ENCODE measurements around the gene IRF2BP2. TPM values are rescaled to one million over a fixed set of nuclear protein-coding genes. Genes with fewer than 3 reads are reported as not detected.

Gene IRF2BP2
- total and polyA plus RNA-seq, 2 of the 13 experiments (the other 11 are each of a cell fraction or from before 2014, with no cell fraction given): 140 to 147 TPM

DNA sequence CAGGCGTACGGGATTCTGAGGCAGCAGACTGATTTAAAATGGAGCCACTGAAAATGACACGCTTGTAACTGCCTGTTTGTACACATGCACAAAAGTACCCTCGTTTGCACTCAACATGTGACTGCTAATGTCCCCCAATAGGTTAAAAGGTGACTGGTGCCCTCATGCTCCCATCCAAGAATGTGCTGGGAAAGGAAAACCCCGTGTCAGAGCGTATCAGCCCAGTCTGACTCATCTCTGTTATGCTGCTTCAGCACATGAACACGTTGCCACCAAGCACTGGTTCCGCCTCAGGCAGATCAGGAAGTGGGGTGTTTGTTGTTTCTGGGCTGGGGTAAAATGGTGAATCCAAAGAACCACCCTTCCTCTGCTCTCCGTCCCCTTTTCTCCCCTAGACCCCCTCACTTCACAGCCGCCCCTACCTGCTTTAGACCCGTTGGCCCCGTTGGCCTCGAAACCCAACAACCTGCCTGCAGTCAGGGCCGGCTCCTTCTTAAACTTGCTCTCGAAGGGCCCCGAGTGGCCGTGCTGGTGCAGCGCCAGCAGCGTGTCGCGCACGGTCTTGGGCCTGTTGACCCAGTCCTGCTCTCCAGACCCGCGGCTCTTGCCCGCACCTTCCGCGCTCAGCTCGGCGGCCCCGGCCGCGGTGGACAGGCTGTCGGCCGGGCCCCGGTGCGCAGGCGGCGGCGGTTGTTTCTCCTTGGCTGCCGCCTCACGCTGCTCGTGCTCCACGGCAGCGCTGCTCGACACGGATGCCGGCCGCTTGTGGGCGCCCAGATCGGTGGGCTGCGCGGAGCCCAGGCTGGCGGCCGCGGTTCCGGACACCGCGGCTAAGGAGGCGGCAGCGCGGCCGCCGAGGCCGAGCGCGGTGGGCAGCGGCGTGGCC is 1.7 kb downstream of the IRF2BP2 start (continued):
- TF ChIP-seq, protein P1, sequence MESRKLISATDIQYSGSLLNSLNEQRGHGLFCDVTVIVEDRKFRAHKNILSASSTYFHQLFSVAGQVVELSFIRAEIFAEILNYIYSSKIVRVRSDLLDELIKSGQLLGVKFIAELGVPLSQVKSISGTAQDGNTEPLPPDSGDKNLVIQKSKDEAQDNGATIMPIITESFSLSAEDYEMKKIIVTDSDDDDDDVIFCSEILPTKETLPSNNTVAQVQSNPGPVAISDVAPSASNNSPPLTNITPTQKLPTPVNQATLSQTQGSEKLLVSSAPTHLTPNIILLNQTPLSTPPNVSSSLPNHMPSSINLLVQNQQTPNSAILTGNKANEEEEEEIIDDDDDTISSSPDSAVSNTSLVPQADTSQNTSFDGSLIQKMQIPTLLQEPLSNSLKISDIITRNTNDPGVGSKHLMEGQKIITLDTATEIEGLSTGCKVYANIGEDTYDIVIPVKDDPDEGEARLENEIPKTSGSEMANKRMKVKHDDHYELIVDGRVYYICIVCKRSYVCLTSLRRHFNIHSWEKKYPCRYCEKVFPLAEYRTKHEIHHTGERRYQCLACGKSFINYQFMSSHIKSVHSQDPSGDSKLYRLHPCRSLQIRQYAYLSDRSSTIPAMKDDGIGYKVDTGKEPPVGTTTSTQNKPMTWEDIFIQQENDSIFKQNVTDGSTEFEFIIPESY (CRISPR knock-in tag; IDR thresholded peaks at IDR 0.05): no peak
- peak; percentile 20; the same call in 1 of the 2 replicates for TF ChIP-seq ZNF558 (CRISPR knock-in tag; IDR thresholded peaks at IDR 0.05; ENCODE audit: borderline replicate concordance)
- TF ChIP-seq, protein P2, sequence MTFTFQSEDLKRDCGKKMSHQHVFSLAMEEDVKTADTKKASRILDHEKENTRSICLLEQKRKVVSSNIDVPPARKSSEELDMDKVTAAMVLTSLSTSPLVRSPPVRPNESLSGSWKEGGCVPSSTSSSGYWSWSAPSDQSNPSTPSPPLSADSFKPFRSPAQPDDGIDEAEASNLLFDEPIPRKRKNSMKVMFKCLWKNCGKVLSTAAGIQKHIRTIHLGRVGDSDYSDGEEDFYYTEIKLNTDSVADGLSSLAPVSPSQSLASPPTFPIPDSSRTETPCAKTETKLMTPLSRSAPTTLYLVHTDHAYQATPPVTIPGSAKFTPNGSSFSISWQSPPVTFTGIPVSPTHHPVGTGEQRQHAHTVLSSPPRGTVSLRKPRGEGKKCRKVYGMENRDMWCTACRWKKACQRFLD (CRISPR knock-in tag; IDR thresholded peaks at IDR 0.05; ENCODE audit: borderline replicate concordance): no peak
- no peak for TF ChIP-seq ZMYM2 (CRISPR knock-in tag; IDR thresholded peaks at IDR 0.05)
- TF ChIP-seq, protein P3, sequence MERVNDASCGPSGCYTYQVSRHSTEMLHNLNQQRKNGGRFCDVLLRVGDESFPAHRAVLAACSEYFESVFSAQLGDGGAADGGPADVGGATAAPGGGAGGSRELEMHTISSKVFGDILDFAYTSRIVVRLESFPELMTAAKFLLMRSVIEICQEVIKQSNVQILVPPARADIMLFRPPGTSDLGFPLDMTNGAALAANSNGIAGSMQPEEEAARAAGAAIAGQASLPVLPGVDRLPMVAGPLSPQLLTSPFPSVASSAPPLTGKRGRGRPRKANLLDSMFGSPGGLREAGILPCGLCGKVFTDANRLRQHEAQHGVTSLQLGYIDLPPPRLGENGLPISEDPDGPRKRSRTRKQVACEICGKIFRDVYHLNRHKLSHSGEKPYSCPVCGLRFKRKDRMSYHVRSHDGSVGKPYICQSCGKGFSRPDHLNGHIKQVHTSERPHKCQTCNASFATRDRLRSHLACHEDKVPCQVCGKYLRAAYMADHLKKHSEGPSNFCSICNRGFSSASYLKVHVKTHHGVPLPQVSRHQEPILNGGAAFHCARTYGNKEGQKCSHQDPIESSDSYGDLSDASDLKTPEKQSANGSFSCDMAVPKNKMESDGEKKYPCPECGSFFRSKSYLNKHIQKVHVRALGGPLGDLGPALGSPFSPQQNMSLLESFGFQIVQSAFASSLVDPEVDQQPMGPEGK (CRISPR knock-in tag; IDR thresholded peaks at IDR 0.05): peak; percentile 23; the same call in 1 of the 2 replicates
- no peak for TF ChIP-seq ZNF850 (CRISPR knock-in tag; conservative IDR thresholded peaks at IDR 0.05)
- peak; percentile 25; the same call in 1 of the 2 replicates for TF ChIP-seq PHF20 (CRISPR knock-in tag; IDR thresholded peaks at IDR 0.05)
- TF ChIP-seq ZNF235 (CRISPR knock-in tag; IDR thresholded peaks at IDR 0.05; ENCODE audit: borderline replicate concordance): no peak
- no peak; the same call in 1 of the 2 replicates for TF ChIP-seq YEATS4 (CRISPR knock-in tag; IDR thresholded peaks at IDR 0.05; ENCODE audit: borderline replicate concordance)
- TF ChIP-seq CREM (IDR thresholded peaks at IDR 0.05): peak; percentile 52; the same call in 1 of the 2 replicates
- TF ChIP-seq CREM (CRISPR knock-in tag; IDR thresholded peaks at IDR 0.05): no peak
- TF ChIP-seq ZNF383 (CRISPR knock-in tag; IDR thresholded peaks at IDR 0.05; ENCODE audit: borderline replicate concordance): no peak
- TF ChIP-seq TAF15 (IDR thresholded peaks at IDR 0.05; ENCODE audit: low read depth, low read length, poor library complexity, severe bottlenecking): no peak
- peak; percentile 95; the same call in 2 of the 3 replicates for TF ChIP-seq MXI1 (IDR thresholded peaks at IDR 0.05; ENCODE audit: borderline replicate concordance, low read depth, low read length)
- peak; percentile 84 for TF ChIP-seq ZMAT3 (CRISPR knock-in tag; conservative IDR thresholded peaks at IDR 0.05)
- TF ChIP-seq NFYC (CRISPR knock-in tag; IDR thresholded peaks at IDR 0.05): no peak
- peak; percentile 65; the same call in 1 of the 2 replicates for TF ChIP-seq ZNF83 (CRISPR knock-in tag; IDR thresholded peaks at IDR 0.05; ENCODE audit: borderline replicate concordance)
- TF ChIP-seq, protein P4, sequence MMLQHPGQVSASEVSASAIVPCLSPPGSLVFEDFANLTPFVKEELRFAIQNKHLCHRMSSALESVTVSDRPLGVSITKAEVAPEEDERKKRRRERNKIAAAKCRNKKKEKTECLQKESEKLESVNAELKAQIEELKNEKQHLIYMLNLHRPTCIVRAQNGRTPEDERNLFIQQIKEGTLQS (CRISPR knock-in tag; IDR thresholded peaks at IDR 0.05): peak; percentile 76
- no peak for TF ChIP-seq KAT2B (IDR thresholded peaks at IDR 0.05; ENCODE audit: borderline replicate concordance, low read depth, low read length)
- 0 out of 2 replicates have a peak, but pooled peaks have one; percentile 3 for TF ChIP-seq SNAPC2 (CRISPR knock-in tag; IDR thresholded peaks at IDR 0.05)
- TF ChIP-seq ZNF761 (CRISPR knock-in tag; conservative IDR thresholded peaks at IDR 0.05): 0 out of 2 replicates have a peak, but pooled peaks have one; percentile 56
- TF ChIP-seq SP2 (CRISPR knock-in tag; IDR thresholded peaks at IDR 0.05): 0 out of 2 replicates have a peak, but pooled peaks have one; percentile 15
- 0 out of 2 replicates have a peak, but pooled peaks have one; percentile 22 for TF ChIP-seq ZNF737 (CRISPR knock-in tag; IDR thresholded peaks at IDR 0.05; ENCODE audit: borderline replicate concordance)
- TF ChIP-seq ELF1 (CRISPR knock-in tag; IDR thresholded peaks at IDR 0.05): peak; percentile 87

Measured in HepG2 (cell line).